OCI-LY1 (cell line): ENCODE data around the gene KRTAP10-4.

Source experiments
- H2AFZ ChIP-seq: fragments of 200-600 bp; sonication (generic), shearing (Covaris generic); 2 replicates; pipeline ENCODE4 v1.6.0; 2014; ENCODE audit warnings: antibody characterized with exemption, mild to moderate bottlenecking, low read length
- H3F3A ChIP-seq: fragments of 200-600 bp; sonication (generic), shearing (Covaris generic); 2 replicates; pipeline ENCODE4 v1.6.0; 2014; ENCODE audit warnings: mild to moderate bottlenecking, antibody characterized with exemption, low read length, moderate library complexity; ENCODE audit not compliant: insufficient read depth
- H3K27ac ChIP-seq: fragments of 200-600 bp; sonication (generic); 2 replicates; pipeline ENCODE4 v1.5.1; 2014; ENCODE audit warnings: low read length, mixed run types, mild to moderate bottlenecking, low read depth; ENCODE audit not compliant: poor library complexity, severe bottlenecking
- H3K27me3 ChIP-seq: fragments of 200-600 bp; sonication (generic); 2 replicates; pipeline ENCODE4 v1.6.0; 2014; ENCODE audit warnings: antibody characterized with exemption, mild to moderate bottlenecking, low read length, moderate library complexity; ENCODE audit not compliant: insufficient read depth
- H3K36me3 ChIP-seq: fragments of 200-600 bp; sonication (generic); 2 replicates; pipeline ENCODE4 v1.6.1; 2014; ENCODE audit warnings: mild to moderate bottlenecking, antibody characterized with exemption, low read length, moderate library complexity, mixed read lengths; ENCODE audit not compliant: insufficient read depth
- H3K4me1 ChIP-seq: fragments of 200-600 bp; sonication (generic); 2 replicates; pipeline ENCODE4 v1.5.1; 2014; ENCODE audit warnings: mild to moderate bottlenecking, low read length, moderate library complexity; ENCODE audit not compliant: insufficient read depth, severe bottlenecking
- H3K4me2 ChIP-seq: fragments of 200-600 bp; sonication (generic), shearing (Covaris generic); 2 replicates; pipeline ENCODE4 v1.6.1; 2014; ENCODE audit warnings: low read length
- H3K4me3 ChIP-seq: fragments of 200-600 bp; sonication (generic); 2 replicates; pipeline ENCODE4 v1.5.1; 2014; ENCODE audit warnings: low read length, low read depth, mild to moderate bottlenecking, mixed read lengths; ENCODE audit not compliant: poor library complexity, severe bottlenecking
- H3K79me2 ChIP-seq: fragments of 200-600 bp; shearing (Covaris generic); 2 replicates; pipeline ENCODE4 v1.6.1; 2016; ENCODE audit warnings: mixed run types, low read length, mixed read lengths; ENCODE audit not compliant: insufficient read depth
- H3K9ac ChIP-seq: fragments of 200-600 bp; sonication (generic), shearing (Covaris generic); 2 replicates; pipeline ENCODE4 v1.6.1; 2014; ENCODE audit warnings: mild to moderate bottlenecking, low read length, mixed read lengths
- H3K9me2 ChIP-seq: fragments of 200-600 bp; sonication (generic), shearing (Covaris generic); 2 replicates; pipeline ENCODE4 v1.6.1; 2014; ENCODE audit warnings: low read depth, mild to moderate bottlenecking, low read length, mixed read lengths
- H3K9me3 ChIP-seq: fragments of 200-600 bp; shearing (Covaris generic); 2 replicates; pipeline ENCODE4 v1.6.1; 2014; ENCODE audit warnings: low read length, mixed read lengths
- H4K20me1 ChIP-seq: fragments of 200-600 bp; sonication (generic), shearing (Covaris generic); 2 replicates; pipeline ENCODE4 v1.6.0; 2016; ENCODE audit warnings: mild to moderate bottlenecking, low read length; ENCODE audit not compliant: insufficient read depth
- CTCF ChIP-seq: fragments of 200-600 bp; sonication (generic), shearing (Covaris generic); IDR thresholded peaks from 2 replicates; pipeline ENCODE4 v1.5.1; 2017; ENCODE audit warnings: mild to moderate bottlenecking, antibody characterized with exemption, low read length, moderate library complexity, mixed read lengths
- EZH2 ChIP-seq: fragments of 200-600 bp; sonication (generic), shearing (Covaris generic); IDR thresholded peaks from 2 replicates; pipeline ENCODE4 v1.8.0; 2017; ENCODE audit warnings: borderline replicate concordance, mixed run types, mild to moderate bottlenecking, antibody characterized with exemption, low read length, moderate library complexity, mixed read lengths

KRTAP10-4 gene

DNA sequence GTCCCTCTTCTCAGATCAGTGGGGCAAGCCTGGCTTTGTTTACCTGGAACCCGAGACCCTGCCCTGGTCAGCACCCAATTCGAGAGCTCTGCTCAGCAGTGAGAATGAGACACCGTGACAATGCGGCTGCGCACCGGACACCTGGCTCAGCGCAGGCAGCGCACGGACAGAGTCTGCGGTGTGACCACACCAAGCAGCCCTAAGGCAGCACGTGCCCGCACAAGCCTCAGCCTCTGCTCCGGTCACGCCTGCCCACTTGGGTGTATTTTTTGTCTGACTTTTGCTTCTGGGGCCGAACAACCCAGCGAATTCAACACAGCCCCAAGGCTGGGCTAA is 43.0 kb downstream of the KRTAP10-4 start:
- no peak for TF ChIP-seq EZH2
- TF ChIP-seq CTCF = no peak
- Histone ChIP-seq H3K4me3 (no peak overlapping the region), H3K9me3 (0 out of 2 replicates have a peak, but pooled peaks cover 5% of the 10 kb centered on the region), H3K4me1 (peaks cover 6% of the 10 kb centered on the region), H3K79me2 (no peaks in the 10 kb centered on the region), H2AFZ (no peak overlapping the region), H3F3A (no peaks in the 10 kb centered on the region), H3K27me3 (no peaks in the 10 kb centered on the region; the same call in 1 of the 2 replicates), H4K20me1 (no peaks in the 10 kb centered on the region), H3K9me2 (no peaks in the 10 kb centered on the region), H3K36me3 (no peaks in the 10 kb centered on the region), H3K9ac (no peak overlapping the region), H3K27ac (no peak overlapping the region), H3K4me2 (no peak overlapping the region)

- no peak overlapping the region for H2AFZ ChIP-seq
- no peak overlapping the region for H3K4me3 ChIP-seq
These were observed 43.6 kb downstream of the KRTAP10-4 start for GRCh38 chr21:44617071-44617501.

DNA sequence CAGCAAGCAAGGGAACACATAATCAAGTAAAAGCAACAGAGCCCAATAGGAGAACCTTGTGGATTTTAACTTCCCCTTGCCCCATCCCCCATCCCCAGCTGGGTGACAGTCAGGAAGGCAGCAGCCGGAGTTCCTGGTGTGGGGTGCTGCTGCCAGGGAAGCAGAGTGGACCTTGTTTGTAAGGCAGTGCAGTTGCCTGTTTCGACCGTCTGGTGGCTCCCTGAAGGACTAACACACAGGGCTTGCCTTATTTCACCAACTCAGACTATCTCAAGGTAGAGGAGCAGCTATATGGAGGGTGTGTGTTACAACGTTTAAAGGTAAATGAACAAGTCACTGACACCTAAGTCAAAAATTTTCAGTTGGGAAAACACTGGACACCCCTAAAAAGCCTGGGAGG is 45.0 kb downstream of the KRTAP10-4 start:
- Histone ChIP-seq H3K36me3 (no peaks in the 10 kb centered on the region), H3K4me1 (peaks cover 6% of the 10 kb centered on the region), H3K9ac (no peak overlapping the region), H3K27me3 (no peaks in the 10 kb centered on the region; the same call in 1 of the 2 replicates), H3F3A (no peaks in the 10 kb centered on the region), H3K79me2 (no peaks in the 10 kb centered on the region), H3K27ac (no peak overlapping the region), H4K20me1 (no peaks in the 10 kb centered on the region), H3K9me3 (peaks cover 7% of the 10 kb centered on the region; the same call in 1 of the 2 replicates), H3K9me2 (no peaks in the 10 kb centered on the region), H3K4me3 (no peak overlapping the region), H3K4me2 (no peak overlapping the region), H2AFZ (no peak overlapping the region)
- no peak for TF ChIP-seq EZH2
- TF ChIP-seq CTCF = peak; percentile 32; the same call in 1 of the 2 replicates

More at GRCh38 chr21:44617071-44617501, 43.6 kb downstream of the KRTAP10-4 start:
- TF ChIP-seq EZH2 = no peak
- no peak for TF ChIP-seq CTCF
- Histone ChIP-seq H3K9ac (no peak overlapping the region), H3K79me2 (no peaks in the 10 kb centered on the region), H3K4me2 (no peak overlapping the region), H3K27ac (no peak overlapping the region), H3K4me1 (peaks cover 6% of the 10 kb centered on the region), H3F3A (no peaks in the 10 kb centered on the region), H4K20me1 (no peaks in the 10 kb centered on the region), H3K36me3 (no peaks in the 10 kb centered on the region), H3K9me3 (0 out of 2 replicates have a peak, but pooled peaks cover 5% of the 10 kb centered on the region), H3K27me3 (no peaks in the 10 kb centered on the region; the same call in 1 of the 2 replicates), H3K9me2 (no peaks in the 10 kb centered on the region)
